Stimulated activated CD8-positive, alpha-beta memory T cell treated with anti-CD3 and anti-CD28 coated beads, Interleukin-4, amount 100 ng/mL, for 4 hours (primary cell): ENCODE data around the gene FGF14.

ENCODE experiments used
- DNase-seq, 2 donors: peaks; one replicate each; pipeline ENCODE4 v3.0.0-alpha.2; 2020; ENCODE audit warnings: low read depth in 2 of 2, low spot score in 1 of 2

FGF14 gene

GRCh38 chr13:101996954-101997353 lies 404.9 kb downstream of the FGF14 start:
- DNase-seq: no peak

- DNase-seq: no peak
These were observed 412.0 kb downstream of the FGF14 start for GRCh38 chr13:101989798-101990350.

DNA sequence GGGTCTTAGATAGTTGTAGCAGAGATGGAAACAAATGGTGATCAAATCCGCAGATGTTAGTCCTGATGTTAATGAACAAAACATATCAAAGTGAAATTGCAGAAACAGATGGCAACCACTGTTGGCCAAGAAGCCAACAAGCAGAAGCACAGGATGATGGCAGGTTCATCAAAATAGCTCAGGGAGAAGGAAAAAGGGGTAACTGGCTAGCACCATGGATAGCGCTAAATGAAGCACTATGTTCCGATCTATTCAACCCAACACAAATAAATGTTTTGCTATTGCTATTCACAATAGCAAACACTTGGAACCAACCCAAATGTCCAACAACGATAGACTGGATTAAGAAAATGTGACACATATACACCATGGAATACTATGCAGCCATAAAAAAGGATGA lies 413.7 kb downstream of the FGF14 start:
- no peak for DNase-seq

DNA sequence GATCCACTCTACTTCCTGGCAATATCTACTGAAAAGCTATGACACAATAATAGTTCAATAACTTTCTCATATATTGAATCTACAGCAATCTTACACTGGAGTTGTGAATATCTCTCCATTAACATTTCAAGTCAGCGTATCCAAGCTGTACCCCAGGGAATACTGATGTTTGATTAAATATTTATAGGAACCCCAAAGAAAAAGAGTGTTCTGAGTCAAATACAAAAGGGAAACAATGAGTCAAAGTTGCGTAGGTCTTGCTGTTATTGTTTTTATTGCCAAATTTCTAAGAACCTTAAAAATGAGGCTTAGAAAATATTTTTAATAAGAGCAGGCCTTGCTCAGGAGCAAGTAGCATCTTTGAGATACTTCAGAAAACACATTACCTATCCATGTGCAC lies 415.5 kb downstream of the FGF14 start:
- DNase-seq: no peak

DNA sequence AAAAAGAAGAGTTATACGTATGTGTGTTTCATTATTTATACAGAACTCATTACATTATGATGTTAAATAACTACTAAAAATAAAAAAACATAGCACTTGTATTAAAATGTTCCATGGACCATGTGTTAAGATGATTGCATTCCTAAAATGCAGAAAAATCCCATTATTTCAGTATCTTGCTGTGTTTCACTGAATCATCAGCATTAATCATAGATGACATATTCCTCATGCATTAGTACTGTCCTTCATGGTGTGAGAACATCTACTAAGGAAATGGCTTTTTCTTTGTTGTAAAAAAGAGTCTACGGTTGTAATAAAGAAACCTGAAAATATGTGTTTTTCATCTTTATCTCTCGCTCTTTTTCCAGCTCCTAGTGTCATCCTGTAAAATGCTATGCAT lies 416.5 kb downstream of the FGF14 start:
- no peak for DNase-seq

DNA sequence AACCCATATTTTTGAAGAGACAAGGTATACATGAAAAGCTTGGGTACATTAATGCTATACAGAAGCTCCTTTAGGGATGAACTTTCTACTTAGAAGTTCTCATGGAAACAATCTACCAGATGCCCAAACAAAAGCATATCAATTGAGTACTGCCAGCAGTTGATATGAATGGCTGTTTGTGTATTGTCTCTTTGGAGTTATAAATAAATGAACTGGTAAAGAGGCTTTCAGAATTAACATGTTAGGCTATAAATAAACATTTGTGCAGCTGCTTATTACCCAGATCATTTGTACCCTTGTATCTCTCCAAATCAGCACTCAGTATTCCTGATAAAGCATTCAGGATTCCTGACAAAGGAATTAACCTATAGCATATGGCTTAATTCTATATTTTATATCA lies 418.9 kb downstream of the FGF14 start:
- DNase-seq: no peak

GRCh38 chr13:101979825-101980224 lies 422.0 kb downstream of the FGF14 start:
- DNase-seq: no peak

DNA sequence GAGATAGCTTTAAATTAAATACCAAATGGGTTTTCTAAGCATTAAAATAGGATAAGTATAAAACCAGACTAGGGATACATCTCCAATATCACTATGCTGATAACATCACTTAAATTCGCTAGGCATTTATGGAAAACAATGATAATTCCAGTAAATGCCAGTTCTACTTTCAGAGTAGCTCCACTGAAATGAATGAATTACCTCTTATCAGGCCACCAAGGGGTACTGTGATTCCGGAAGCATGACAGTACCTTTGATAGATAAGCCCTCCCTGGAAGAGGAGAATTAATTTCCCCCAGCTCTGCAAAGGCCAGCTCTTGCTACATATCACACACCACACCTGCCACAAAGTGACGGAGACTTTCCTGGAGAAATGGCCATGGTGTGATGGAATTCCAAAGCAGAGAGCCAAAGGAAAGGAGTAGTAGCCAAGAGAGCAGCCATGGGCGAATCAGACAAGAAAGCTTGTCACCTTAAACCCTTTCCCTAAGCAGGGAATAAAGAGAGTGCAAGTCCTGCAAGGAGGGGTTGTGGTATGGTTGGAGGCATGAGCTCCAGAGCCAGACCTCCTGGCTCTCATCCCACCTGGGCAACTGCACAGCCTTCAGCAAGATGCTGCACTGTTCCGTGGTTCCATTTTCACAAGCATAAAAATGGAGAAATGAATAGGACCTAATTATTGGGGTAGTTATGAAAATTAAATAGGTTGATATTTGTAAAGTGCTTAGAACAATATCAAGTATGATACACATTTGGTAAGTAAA lies 423.1 kb downstream of the FGF14 start:
- no peak for DNase-seq

GRCh38 chr13:101977475-101977874 lies 424.4 kb downstream of the FGF14 start:
- no peak for DNase-seq

DNA sequence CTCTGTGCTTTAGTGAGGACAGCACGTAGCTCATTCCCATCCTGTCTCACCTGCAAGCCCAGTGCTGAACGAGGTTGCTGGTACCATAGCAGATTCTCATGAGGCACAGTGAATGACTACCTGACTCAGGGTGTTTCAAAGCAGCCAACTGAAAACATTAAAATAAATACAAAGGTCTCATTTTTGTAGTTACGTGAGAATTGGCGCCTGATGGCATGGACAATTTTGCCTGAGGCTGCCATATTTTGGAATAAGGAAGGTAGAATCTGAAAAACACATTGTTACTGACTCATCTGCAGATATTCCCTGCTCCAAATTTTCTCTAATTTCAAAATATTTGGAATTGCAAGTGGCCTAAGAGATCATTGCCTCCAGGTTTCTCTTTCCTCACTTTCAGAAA lies 429.7 kb downstream of the FGF14 start:
- DNase-seq: no peak

DNA sequence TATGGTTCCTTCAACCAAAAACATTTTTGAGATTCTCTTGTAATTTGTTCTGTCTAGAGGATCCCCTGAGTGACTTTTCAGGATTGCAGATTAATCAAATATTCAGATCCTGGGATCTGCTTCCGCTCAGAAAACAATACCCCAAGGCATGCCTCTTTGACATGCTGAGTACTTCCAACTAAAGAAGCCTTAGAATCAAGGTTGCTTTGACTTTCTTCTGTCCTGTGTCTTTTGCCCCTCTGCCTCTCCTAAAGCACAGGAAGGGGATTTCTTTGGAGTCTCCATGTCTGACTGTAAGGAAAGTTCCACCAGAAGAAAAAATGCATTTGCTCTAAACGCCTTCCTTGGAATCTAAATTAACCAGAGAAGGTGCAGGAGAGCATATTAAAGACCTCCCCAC lies 431.5 kb downstream of the FGF14 start:
- DNase-seq: no peak

DNA sequence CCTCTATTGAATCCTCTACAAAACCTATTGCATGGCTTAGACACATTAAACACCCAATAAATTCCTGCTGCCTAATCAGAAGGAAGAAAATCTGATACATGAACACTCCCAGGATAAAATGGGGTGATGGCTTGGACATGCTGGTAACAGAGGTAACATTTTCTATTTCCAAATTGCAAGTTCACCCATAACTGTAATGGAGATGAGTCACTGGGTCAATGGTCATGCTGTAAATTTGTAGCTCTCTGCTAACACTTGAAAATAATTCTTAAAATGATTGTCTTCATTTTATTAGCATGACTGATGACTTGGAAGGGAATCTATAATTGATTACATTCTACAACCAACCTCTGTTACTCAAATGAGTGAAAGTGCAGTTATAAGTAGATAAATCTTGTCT lies 434.1 kb downstream of the FGF14 start:
- no peak for DNase-seq

DNA sequence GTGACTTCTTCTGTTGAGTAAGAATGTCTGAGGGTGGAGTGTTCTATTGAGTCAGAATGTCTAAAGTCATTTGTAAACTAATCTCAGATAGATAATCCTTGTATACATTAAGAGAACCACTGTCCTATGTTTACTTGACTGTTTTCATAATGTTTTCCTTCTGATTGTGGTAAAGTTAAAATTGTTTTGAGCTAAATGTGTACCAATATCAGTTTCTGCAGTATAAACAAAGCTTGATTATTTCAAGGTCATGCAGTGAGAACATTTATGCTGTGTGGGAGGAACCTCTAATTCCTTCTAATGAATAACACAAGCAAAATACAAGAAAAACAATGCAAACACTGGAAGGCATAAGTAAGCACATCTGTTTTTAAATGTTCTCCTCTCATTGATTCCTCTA lies 434.6 kb downstream of the FGF14 start:
- DNase-seq: no peak

DNA sequence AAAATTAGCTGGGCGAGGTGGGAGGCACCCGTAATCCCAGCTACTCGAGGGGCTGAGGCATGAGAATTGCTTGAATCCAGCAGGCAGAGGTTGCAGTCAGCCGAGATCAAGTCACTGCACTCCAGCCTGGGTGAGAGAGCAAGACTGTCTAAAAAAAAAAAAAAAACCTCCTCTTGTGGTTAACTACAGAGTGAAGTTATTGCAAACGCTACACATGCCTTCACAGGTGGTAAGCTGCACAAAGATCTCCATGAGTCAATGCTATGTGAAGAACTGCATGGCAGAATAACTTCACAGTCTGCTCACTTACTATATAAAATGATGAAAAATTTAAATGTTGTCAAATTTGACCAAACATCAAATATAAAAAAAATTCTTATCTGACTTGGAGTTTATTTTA lies 436.8 kb downstream of the FGF14 start:
- DNase-seq: no peak

DNA sequence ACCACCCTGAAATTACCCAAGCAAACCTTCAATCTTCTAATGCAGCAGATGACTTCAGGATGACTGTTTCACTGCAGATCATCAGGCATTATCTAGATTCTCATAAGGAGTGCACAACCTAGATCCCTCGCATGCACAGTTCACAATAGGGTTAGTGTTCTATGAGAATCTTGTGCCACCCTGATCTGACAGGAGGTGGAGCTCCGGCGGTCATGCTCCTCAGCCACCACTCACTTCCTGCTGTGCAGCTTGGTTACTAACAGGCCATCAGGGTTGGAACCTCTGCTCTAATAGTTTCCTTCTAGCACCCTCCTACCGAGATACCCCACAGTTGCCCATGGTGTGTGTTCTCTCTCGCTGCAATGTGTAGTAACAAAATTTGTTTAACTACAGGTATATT lies 442.8 kb downstream of the FGF14 start:
- DNase-seq: no peak

- no peak for DNase-seq
These were observed 446.1 kb downstream of the FGF14 start for GRCh38 chr13:101955764-101956163.

GRCh38 chr13:101951114-101951513 lies 450.7 kb downstream of the FGF14 start:
- DNase-seq: no peak

GRCh38 chr13:101949681-101950080 lies 452.2 kb downstream of the FGF14 start:
- DNase-seq: no peak

- no peak for DNase-seq
These were observed 455.4 kb downstream of the FGF14 start for GRCh38 chr13:101946401-101946800.

DNA sequence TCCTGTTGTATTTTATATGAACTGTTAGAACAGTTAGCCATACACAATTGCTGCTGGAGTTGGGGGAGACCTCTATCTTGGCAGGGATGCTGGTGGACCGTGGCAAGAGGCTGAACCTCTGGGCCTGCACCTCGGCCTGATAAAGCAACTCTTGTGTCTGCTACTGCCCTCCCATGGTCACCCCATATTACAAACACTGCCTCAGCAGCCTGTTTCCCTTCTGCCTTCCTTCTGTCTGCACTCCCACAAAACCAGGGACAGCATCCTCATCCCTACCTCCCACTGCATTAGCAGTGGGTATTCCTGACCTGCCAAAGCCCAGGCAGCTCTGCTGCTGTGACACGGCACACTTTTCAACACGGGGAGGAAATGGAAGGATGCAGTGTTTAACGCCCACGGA lies 456.4 kb downstream of the FGF14 start:
- DNase-seq: no peak

GRCh38 chr13:101944521-101944920 lies 457.3 kb downstream of the FGF14 start:
- DNase-seq: no peak

DNA sequence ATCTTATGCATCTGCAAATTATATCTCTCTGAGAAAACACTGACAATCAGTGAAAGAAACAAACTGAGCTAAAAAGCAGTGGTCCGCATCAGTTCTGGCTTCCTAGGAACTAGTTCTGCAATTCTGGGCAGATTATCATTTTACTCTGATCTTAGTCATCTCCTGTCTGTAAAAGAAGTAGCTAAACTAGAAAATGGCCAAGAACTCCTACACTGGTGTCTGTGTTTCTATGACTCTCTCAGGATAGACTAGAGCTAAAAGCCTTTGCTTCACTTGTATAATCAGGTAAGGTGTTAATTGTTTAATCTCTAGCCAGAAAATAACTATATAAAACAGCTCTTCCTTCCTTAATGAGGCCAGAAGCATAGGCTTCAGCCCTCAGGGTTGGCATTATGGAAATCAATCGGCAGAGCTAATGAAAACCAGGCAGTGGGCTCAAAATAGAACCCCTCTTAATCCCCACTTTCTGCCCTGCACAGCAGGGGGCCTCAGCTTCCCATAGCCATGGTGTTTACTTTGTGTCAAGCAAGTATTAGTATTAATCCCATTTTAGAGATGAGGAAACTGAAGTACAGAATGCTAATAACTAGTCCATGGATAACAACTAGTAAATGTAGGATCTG lies 459.2 kb downstream of the FGF14 start:
- DNase-seq: no peak

- no peak for DNase-seq
These were observed 459.8 kb downstream of the FGF14 start for GRCh38 chr13:101942038-101942437.
